ENCODE data around the gene RAB23. TPM values are rescaled to one million over a fixed set of nuclear protein-coding genes. Genes with fewer than 3 reads are reported as not detected.
A peak's percentile ranks its signal among the peaks of the same experiment; 100 is the strongest.

Gene RAB23
- total and polyA plus RNA-seq, 9 of the 15 experiments (the other 6 are each of a cell fraction or from before 2014, with no cell fraction given): 3.4 to 18.0 (median 9.4) TPM

DNA sequence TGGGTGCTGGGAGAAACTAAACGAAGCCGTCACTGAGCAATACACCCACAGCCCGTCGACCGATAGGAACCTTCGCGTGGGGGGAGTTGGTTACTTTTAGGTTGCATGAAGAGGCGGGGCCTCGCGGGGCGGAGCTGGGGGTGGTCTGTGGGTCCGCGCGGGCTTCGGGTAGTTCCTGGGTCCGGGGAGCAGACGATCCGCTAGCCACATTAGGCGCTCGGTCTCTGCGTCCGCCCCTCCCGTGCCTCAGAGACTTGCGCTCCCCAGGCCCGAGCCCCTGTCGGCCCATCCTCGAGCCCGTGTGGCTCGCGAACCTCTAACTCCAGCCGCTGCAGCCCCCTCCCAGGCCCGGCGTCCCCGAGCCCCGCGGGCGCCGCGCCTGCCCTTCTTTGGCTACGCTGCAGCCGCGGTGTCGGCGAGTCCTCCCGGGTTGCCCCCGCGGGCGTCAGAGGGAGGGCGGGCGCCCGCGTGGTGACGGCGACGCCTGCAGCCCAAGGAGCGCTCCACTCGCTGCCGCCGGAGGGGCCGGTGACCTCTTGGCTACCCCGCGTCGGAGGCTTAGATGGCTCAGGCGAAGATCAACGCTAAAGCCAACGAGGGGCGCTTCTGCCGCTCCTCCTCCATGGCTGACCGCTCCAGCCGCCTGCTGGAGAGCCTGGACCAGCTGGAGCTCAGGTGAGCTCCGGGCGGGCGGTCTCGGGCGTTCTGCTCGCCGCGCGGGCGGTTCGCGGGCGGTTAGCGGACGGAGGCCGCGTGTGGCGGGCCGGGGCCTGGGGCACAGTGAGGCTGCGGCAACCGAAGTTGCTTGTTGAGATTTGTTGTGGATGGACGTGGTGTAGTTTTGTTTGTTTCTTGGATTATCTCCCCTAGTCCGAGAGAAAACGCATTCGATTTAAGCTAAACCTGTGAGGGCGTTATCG, 49.7 kb downstream of the RAB23 start, which contains the start of gene BAG2:
Gene BAG2 (plus strand): TSS at position 191 of the 920 bp plus-strand sequence. CDS start 372 bp downstream, at position 563.
- DNase-seq (ENCODE audit: extremely low read depth in 1 of 4, low spot score in 3 of 4) (peak; percentile 89 to 98 (median 92)), ATAC-seq (peak; percentile 87), FAIRE-seq (peak; percentile 82)
- H4K20me1 ChIP-seq (replicated peaks; ENCODE audit: control insufficient read depth, insufficient read depth, low read length): no peaks in the 10 kb centered on the region
- BruUV-seq (replicated peaks): no TSS peak
- no peaks in the 10 kb centered on the region for H3K9me1 ChIP-seq (ENCODE audit: control insufficient read depth, insufficient read depth, low read length)
- peak within 1 kb of the TSS; percentile 94 to 96 for H3K9ac ChIP-seq (ENCODE audit: insufficient read depth in 1 of 2, low read depth in 2 of 2, low read length in 2 of 2)
- peak within 1 kb of the TSS; percentile 94 for H2AFZ ChIP-seq (ENCODE audit: low read depth, low read length)
- in situ Hi-C loops (cut with MboI): no loop called here
- CTCF ChIA-PET (ENCODE audit: low intra/inter-chr PET ratio): interaction anchor here (0.5 kb wide), 1 partner anchor 153 kb away, joined by 6 read pairs; no protein-coding TSS in a partner anchor
- POLR2A ChIA-PET: interaction anchor here (0.6 to 2.2 kb wide), 17 partner anchors 10 to 678 kb away, joined by 3 to 14 read pairs (median 3); partner anchors contain the start of genes BEND6, PRIM2 and RAB23
- H3K4me3 ChIP-seq: peak within 1 kb of the TSS; percentile 91
- H3K9me3 ChIP-seq (replicated peaks; ENCODE audit: control insufficient read depth, insufficient read depth, low read depth, low read length): no peaks in the 10 kb centered on the region
- H3K4me2 ChIP-seq (ENCODE audit: insufficient read depth, low read length): peak within 1 kb of the TSS; percentile 95
- WGBS (ENCODE audit: insufficient coverage, low coverage, missing lambda C conversion rate): under 1% methylated on average over 67 of the region's 97 CpGs
- peaks cover 58% of the 10 kb centered on the region for H3K79me2 ChIP-seq (ENCODE audit: control insufficient read depth, insufficient read depth, low read length)
- H3K27me3 ChIP-seq (ENCODE audit: control insufficient read depth in 2 of 2, insufficient read depth in 2 of 2, low read length in 2 of 2): no peaks in the 10 kb centered on the region
- H3K27ac ChIP-seq (ENCODE audit: extremely low read depth, low read depth, low read length): peak within 1 kb of the TSS; percentile 98
- H3K36me3 ChIP-seq (ENCODE audit: control insufficient read depth, insufficient read depth, low read length): peaks cover 59% of the 10 kb centered on the region
- H3K4me1 ChIP-seq (replicated peaks in 1 of 2; ENCODE audit: control insufficient read depth in 2 of 2, insufficient read depth in 2 of 2, low read length in 2 of 2): peaks cover 7 to 19% of the 10 kb centered on the region in 2 experiments; a peak in 3 of 5 replicates
- intact Hi-C loops (cut with micrococcal nuclease): loop anchor here (2.0 to 5.0 kb wide), 6 partner anchors 48 to 270 kb away; partner anchors contain the start of genes BEND6, KIAA1586 and ZNF451
- TF ChIP-seq, protein P1, sequence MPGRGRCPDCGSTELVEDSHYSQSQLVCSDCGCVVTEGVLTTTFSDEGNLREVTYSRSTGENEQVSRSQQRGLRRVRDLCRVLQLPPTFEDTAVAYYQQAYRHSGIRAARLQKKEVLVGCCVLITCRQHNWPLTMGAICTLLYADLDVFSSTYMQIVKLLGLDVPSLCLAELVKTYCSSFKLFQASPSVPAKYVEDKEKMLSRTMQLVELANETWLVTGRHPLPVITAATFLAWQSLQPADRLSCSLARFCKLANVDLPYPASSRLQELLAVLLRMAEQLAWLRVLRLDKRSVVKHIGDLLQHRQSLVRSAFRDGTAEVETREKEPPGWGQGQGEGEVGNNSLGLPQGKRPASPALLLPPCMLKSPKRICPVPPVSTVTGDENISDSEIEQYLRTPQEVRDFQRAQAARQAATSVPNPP (IDR thresholded peaks at IDR 0.05; ENCODE audit: borderline replicate concordance, insufficient read depth, insufficient read length): no peak
- TF ChIP-seq KAT7 (CRISPR knock-in tag; IDR thresholded peaks at IDR 0.05; ENCODE audit: borderline replicate concordance) (peak; percentile 65; the same call in 1 of the 2 replicates), SPI1 (IDR thresholded peaks at IDR 0.05; ENCODE audit: borderline replicate concordance, low read depth, low read length) (no peak), PHF20 (IDR thresholded peaks at IDR 0.05; ENCODE audit: partially characterized antibody) (peak; percentile 44), RHOXF2B (CRISPR knock-in tag; conservative IDR thresholded peaks at IDR 0.05) (0 out of 2 replicates have a peak, but pooled peaks have one; percentile 17), EWSR1 (IDR thresholded peaks at IDR 0.05; ENCODE audit: borderline replicate concordance, low read depth, partially characterized antibody) (no peak), HDGF (IDR thresholded peaks at IDR 0.05) (no peak), POLR2H (tag; IDR thresholded peaks at IDR 0.05; ENCODE audit: low read depth) (peak; percentile 94), SETDB1 (IDR thresholded peaks at IDR 0.05; ENCODE audit: low read length) (no peak), CAMTA2 (CRISPR knock-in tag; conservative IDR thresholded peaks at IDR 0.05) (peak; percentile 76; the same call in 1 of the 2 replicates), ARID2 (IDR thresholded peaks at IDR 0.05) (no peak), FIP1L1 (IDR thresholded peaks at IDR 0.05; ENCODE audit: low read depth, low read length, poor library complexity, severe bottlenecking) (peak; percentile 93)
- TF ChIP-seq, protein P2, sequence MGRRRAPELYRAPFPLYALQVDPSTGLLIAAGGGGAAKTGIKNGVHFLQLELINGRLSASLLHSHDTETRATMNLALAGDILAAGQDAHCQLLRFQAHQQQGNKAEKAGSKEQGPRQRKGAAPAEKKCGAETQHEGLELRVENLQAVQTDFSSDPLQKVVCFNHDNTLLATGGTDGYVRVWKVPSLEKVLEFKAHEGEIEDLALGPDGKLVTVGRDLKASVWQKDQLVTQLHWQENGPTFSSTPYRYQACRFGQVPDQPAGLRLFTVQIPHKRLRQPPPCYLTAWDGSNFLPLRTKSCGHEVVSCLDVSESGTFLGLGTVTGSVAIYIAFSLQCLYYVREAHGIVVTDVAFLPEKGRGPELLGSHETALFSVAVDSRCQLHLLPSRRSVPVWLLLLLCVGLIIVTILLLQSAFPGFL (CRISPR knock-in tag; IDR thresholded peaks at IDR 0.05): no peak
- TF ChIP-seq, protein P3, sequence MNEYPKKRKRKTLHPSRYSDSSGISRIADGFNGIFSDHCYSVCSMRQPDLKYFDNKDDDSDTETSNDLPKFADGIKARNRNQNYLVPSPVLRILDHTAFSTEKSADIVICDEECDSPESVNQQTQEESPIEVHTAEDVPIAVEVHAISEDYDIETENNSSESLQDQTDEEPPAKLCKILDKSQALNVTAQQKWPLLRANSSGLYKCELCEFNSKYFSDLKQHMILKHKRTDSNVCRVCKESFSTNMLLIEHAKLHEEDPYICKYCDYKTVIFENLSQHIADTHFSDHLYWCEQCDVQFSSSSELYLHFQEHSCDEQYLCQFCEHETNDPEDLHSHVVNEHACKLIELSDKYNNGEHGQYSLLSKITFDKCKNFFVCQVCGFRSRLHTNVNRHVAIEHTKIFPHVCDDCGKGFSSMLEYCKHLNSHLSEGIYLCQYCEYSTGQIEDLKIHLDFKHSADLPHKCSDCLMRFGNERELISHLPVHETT (CRISPR knock-in tag; conservative IDR thresholded peaks at IDR 0.05 in 1 of 2, IDR thresholded peaks at IDR 0.05 in 1 of 2): peak in 1 of 2 experiments; percentile 55; a peak in 1 of 4 replicates
- TF ChIP-seq, protein P4, sequence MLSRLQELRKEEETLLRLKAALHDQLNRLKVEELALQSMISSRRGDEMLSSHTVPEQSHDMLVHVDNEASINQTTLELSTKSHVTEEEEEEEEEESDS (CRISPR knock-in tag; IDR thresholded peaks at IDR 0.05): no peak

Measured in K562 (cell line).